ENCODE data around the gene MRPL57.
"Not testable (repeated sequence)": the region's sequence is repeated elsewhere in the genome, so short reads cannot be mapped to it uniquely, and the experiment has no call there.

GRCh38 chr13:21219716-21220115 is 43.3 kb downstream of the MRPL57 start:
- TF ChIP-seq POLR2A (IDR thresholded peaks at IDR 0.05), result not testable (repeated sequence)
- TF ChIP-seq, protein P1, sequence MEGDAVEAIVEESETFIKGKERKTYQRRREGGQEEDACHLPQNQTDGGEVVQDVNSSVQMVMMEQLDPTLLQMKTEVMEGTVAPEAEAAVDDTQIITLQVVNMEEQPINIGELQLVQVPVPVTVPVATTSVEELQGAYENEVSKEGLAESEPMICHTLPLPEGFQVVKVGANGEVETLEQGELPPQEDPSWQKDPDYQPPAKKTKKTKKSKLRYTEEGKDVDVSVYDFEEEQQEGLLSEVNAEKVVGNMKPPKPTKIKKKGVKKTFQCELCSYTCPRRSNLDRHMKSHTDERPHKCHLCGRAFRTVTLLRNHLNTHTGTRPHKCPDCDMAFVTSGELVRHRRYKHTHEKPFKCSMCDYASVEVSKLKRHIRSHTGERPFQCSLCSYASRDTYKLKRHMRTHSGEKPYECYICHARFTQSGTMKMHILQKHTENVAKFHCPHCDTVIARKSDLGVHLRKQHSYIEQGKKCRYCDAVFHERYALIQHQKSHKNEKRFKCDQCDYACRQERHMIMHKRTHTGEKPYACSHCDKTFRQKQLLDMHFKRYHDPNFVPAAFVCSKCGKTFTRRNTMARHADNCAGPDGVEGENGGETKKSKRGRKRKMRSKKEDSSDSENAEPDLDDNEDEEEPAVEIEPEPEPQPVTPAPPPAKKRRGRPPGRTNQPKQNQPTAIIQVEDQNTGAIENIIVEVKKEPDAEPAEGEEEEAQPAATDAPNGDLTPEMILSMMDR (IDR thresholded peaks at IDR 0.05), result not testable (repeated sequence)
